HL-60 (cell line): Measurements from ENCODE around the gene GLIPR1L2.

ENCODE experiments used
- CTCF ChIP-seq: IDR thresholded peaks from one replicate; pipeline ENCODE4 v1.5.1; 2011; ENCODE audit warnings: low read length, control low read depth, inconsistent platforms; ENCODE audit not compliant: insufficient read depth
- GABPA ChIP-seq: IDR thresholded peaks from 2 replicates; pipeline ENCODE4 v1.6.1; 2012; ENCODE audit warnings: low read depth
- POLR2AphosphoS5 ChIP-seq: IDR thresholded peaks from 2 replicates; pipeline ENCODE4 v1.6.1; 2012; ENCODE audit warnings: low read depth
- TF ChIP-seq, protein P1 (sequence below): IDR thresholded peaks from 2 replicates; pipeline ENCODE4 v1.6.1; 2012; ENCODE audit warnings: low read depth; ENCODE audit not compliant: insufficient replicate concordance

- TF ChIP-seq CTCF, result no peak
- TF ChIP-seq POLR2AphosphoS5, result no peak
- TF ChIP-seq, protein P1, sequence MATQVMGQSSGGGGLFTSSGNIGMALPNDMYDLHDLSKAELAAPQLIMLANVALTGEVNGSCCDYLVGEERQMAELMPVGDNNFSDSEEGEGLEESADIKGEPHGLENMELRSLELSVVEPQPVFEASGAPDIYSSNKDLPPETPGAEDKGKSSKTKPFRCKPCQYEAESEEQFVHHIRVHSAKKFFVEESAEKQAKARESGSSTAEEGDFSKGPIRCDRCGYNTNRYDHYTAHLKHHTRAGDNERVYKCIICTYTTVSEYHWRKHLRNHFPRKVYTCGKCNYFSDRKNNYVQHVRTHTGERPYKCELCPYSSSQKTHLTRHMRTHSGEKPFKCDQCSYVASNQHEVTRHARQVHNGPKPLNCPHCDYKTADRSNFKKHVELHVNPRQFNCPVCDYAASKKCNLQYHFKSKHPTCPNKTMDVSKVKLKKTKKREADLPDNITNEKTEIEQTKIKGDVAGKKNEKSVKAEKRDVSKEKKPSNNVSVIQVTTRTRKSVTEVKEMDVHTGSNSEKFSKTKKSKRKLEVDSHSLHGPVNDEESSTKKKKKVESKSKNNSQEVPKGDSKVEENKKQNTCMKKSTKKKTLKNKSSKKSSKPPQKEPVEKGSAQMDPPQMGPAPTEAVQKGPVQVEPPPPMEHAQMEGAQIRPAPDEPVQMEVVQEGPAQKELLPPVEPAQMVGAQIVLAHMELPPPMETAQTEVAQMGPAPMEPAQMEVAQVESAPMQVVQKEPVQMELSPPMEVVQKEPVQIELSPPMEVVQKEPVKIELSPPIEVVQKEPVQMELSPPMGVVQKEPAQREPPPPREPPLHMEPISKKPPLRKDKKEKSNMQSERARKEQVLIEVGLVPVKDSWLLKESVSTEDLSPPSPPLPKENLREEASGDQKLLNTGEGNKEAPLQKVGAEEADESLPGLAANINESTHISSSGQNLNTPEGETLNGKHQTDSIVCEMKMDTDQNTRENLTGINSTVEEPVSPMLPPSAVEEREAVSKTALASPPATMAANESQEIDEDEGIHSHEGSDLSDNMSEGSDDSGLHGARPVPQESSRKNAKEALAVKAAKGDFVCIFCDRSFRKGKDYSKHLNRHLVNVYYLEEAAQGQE, result no peak
- no peak for TF ChIP-seq GABPA
Measured at GRCh38 chr12:75390156-75390898, 562 bp upstream of the GLIPR1L2 start.
